ENCODE data around the gene ECPAS.
"Not testable (repeated sequence)": the region's sequence is repeated elsewhere in the genome, so short reads cannot be mapped to it uniquely, and the experiment has no call there.

Gene ECPAS

DNA sequence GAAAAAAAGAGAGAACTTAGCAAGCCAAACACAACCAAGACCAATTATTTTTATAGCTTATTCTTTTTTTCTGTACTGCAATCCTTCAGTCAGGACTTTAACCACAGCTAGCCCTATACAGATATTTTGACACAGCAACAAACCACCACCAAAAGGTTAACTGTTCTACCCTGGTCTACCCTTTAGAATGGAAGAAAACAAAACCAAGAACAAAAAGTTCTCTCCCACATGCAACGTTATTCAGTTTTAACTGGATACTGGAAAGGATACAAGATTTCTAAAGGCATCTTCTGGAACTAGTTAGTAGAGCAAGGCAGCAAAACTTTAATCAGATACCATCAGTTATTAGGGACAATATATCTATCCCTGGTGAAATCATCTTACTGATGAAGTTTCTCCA is 32.6 kb downstream of the ECPAS start:
- H3K4me3 ChIP-seq (replicated peaks; ENCODE audit: insufficient read depth, low read length) = no peak overlapping the region
- no peak for TF ChIP-seq POLR2AphosphoS5 (IDR thresholded peaks at IDR 0.05; ENCODE audit: low read depth)
- TF ChIP-seq GABPA (IDR thresholded peaks at IDR 0.05; ENCODE audit: low read depth) = no peak
- TF ChIP-seq, protein P1, sequence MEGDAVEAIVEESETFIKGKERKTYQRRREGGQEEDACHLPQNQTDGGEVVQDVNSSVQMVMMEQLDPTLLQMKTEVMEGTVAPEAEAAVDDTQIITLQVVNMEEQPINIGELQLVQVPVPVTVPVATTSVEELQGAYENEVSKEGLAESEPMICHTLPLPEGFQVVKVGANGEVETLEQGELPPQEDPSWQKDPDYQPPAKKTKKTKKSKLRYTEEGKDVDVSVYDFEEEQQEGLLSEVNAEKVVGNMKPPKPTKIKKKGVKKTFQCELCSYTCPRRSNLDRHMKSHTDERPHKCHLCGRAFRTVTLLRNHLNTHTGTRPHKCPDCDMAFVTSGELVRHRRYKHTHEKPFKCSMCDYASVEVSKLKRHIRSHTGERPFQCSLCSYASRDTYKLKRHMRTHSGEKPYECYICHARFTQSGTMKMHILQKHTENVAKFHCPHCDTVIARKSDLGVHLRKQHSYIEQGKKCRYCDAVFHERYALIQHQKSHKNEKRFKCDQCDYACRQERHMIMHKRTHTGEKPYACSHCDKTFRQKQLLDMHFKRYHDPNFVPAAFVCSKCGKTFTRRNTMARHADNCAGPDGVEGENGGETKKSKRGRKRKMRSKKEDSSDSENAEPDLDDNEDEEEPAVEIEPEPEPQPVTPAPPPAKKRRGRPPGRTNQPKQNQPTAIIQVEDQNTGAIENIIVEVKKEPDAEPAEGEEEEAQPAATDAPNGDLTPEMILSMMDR (IDR thresholded peaks at IDR 0.05; ENCODE audit: insufficient read depth, low read length) = no peak
- no peak for TF ChIP-seq SPI1 (IDR thresholded peaks at IDR 0.05; ENCODE audit: borderline replicate concordance, low read depth)
- TF ChIP-seq, protein P2, sequence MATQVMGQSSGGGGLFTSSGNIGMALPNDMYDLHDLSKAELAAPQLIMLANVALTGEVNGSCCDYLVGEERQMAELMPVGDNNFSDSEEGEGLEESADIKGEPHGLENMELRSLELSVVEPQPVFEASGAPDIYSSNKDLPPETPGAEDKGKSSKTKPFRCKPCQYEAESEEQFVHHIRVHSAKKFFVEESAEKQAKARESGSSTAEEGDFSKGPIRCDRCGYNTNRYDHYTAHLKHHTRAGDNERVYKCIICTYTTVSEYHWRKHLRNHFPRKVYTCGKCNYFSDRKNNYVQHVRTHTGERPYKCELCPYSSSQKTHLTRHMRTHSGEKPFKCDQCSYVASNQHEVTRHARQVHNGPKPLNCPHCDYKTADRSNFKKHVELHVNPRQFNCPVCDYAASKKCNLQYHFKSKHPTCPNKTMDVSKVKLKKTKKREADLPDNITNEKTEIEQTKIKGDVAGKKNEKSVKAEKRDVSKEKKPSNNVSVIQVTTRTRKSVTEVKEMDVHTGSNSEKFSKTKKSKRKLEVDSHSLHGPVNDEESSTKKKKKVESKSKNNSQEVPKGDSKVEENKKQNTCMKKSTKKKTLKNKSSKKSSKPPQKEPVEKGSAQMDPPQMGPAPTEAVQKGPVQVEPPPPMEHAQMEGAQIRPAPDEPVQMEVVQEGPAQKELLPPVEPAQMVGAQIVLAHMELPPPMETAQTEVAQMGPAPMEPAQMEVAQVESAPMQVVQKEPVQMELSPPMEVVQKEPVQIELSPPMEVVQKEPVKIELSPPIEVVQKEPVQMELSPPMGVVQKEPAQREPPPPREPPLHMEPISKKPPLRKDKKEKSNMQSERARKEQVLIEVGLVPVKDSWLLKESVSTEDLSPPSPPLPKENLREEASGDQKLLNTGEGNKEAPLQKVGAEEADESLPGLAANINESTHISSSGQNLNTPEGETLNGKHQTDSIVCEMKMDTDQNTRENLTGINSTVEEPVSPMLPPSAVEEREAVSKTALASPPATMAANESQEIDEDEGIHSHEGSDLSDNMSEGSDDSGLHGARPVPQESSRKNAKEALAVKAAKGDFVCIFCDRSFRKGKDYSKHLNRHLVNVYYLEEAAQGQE (IDR thresholded peaks at IDR 0.05; ENCODE audit: insufficient replicate concordance, low read depth) = no peak
- no peaks in the 10 kb centered on the region for H3K27me3 ChIP-seq (ENCODE audit: insufficient read depth, poor library complexity, severe bottlenecking)
- no peak for DNase-seq (ENCODE audit: low read depth in 1 of 2, low spot score in 1 of 2)
- H3K27ac ChIP-seq (replicated peaks) = no peak overlapping the region

DNA sequence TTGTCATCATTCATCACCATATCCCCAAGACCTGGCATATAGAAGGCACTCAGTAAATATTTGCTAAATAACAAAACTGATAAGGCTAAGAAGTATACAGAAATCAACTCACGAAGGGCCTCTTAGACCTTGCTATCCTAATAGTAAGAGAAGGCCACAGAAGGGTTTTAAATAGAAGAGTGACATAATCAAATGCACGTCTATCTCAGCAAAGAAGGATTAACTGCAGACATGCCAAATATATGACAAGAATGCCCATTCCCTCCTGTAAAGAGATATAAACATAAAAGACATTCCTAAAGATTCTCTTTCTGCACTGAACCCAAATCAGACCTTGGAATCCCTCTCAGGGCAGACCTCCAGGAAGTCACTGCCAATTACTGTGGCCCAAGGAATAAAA is 34.1 kb downstream of the ECPAS start:
- H3K4me3 ChIP-seq (replicated peaks; ENCODE audit: insufficient read depth, low read length) = no peak overlapping the region
- no peak overlapping the region for H3K27ac ChIP-seq (replicated peaks)
- TF ChIP-seq GABPA (IDR thresholded peaks at IDR 0.05; ENCODE audit: low read depth) (no peak), SPI1 (IDR thresholded peaks at IDR 0.05; ENCODE audit: borderline replicate concordance, low read depth) (no peak), POLR2AphosphoS5 (IDR thresholded peaks at IDR 0.05; ENCODE audit: low read depth) (no peak)
- TF ChIP-seq, protein P1 (IDR thresholded peaks at IDR 0.05; ENCODE audit: insufficient read depth, low read length) = no peak
- TF ChIP-seq, protein P2 (IDR thresholded peaks at IDR 0.05; ENCODE audit: insufficient replicate concordance, low read depth) = no peak
- DNase-seq (ENCODE audit: low read depth in 1 of 2, low spot score in 1 of 2) = no peak
- no peaks in the 10 kb centered on the region for H3K27me3 ChIP-seq (ENCODE audit: insufficient read depth, poor library complexity, severe bottlenecking)

DNA sequence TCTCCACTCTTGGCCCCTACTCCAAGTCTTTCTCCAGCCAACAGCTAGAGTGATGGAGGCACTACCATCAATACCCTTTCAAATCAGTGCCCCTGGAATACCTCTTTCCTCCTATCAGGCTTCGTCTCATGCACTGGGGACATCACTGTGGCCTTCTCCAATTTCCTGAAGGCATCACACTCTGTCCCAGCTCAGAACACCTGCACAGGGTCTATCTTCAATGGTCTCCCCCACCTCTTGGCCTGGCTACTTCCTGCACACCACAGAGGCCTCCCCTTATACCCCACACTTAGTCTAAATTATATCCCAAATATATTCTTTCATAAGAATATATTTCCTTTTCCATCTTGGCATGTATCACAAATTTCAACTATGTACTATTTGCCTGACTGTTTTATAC is 34.5 kb downstream of the ECPAS start:
- DNase-seq (ENCODE audit: low read depth in 1 of 2, low spot score in 1 of 2) = no peak
- no peak overlapping the region for H3K27ac ChIP-seq (replicated peaks)
- H3K27me3 ChIP-seq (ENCODE audit: insufficient read depth, poor library complexity, severe bottlenecking) = no peaks in the 10 kb centered on the region
- TF ChIP-seq, protein P2 (IDR thresholded peaks at IDR 0.05; ENCODE audit: insufficient replicate concordance, low read depth) = no peak
- no peak for TF ChIP-seq POLR2AphosphoS5 (IDR thresholded peaks at IDR 0.05; ENCODE audit: low read depth)
- TF ChIP-seq SPI1 (IDR thresholded peaks at IDR 0.05; ENCODE audit: borderline replicate concordance, low read depth) = no peak
- TF ChIP-seq, protein P1 (IDR thresholded peaks at IDR 0.05; ENCODE audit: insufficient read depth, low read length) = no peak
- TF ChIP-seq GABPA (IDR thresholded peaks at IDR 0.05; ENCODE audit: low read depth) = no peak
- no peak overlapping the region for H3K4me3 ChIP-seq (replicated peaks; ENCODE audit: insufficient read depth, low read length)

DNA sequence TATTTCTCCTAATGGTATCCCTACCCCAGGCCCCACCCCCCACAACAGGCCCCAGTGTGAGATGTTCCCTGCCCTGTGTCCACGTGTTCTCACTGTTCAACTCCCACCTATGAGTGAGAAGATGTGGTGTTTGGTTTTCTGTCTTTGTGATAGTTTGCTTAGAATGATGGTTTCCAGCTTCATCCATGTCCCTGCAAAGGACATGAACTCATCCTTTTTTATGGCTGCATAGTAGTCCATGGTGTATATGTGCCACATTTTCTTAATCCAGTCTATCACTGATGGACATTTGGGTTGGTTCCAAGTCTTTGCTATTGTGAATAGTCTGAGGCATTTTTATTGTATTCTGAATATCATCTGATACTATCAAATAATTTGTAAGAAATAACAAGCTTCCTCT is 38.4 kb downstream of the ECPAS start:
- H3K27ac ChIP-seq (replicated peaks); DNase-seq (ENCODE audit: low read depth in 1 of 2, low spot score in 1 of 2); H3K4me3 ChIP-seq (replicated peaks; ENCODE audit: insufficient read depth, low read length); H3K27me3 ChIP-seq (ENCODE audit: insufficient read depth, poor library complexity, severe bottlenecking): not testable (repeated sequence)

Measured in HL-60 (cell line).